K562 (cell line): Measurements from ENCODE around the gene PRM1. TPM values are rescaled to one million over a fixed set of nuclear protein-coding genes. Genes with fewer than 3 reads are reported as not detected.

Experiments
- ATAC-seq: fragments of 200-7000 bp; cut with Tn5 transposase; 3 replicates; pipeline ENCODE4 v1.9.1; 2020; ENCODE audit warnings: moderate library complexity
- BruUV-seq: library from RNA; stranded (reverse); fragments of 400-500 nt; replicated peaks from 2 replicates; lab custom pipeline; 2021; lab: Mats Ljungman, UMichigan
- CTCF ChIA-PET: fragments of 300-600 bp; formaldehyde crosslinking; extraction: SDS; loops from one replicate; lab custom pipeline; 2021; ENCODE audit warnings: low intra/inter-chr PET ratio; lab: Yijun Ruan, JAX
- POLR2A ChIA-PET: fragments of 300-600, 350-650 bp; sonication (Branson Sonifier 250); formaldehyde crosslinking; extraction: SDS; loops from one replicate; lab custom pipeline; 2021; ENCODE audit warnings: antibody characterized with exemption, inconsistent platforms; lab: Yijun Ruan, JAX
- DNase-seq, 4 experiments: peaks; one replicate each; pipeline versions ENCODE4 v3.0.0 to v3.0.0-alpha.2; 2011 to 2018; ENCODE audit warnings: low spot score in 3 of 4, mixed read lengths in 3 of 4; ENCODE audit errors: extremely low read depth in 1 of 4
- FAIRE-seq: peaks from 2 replicates; lab custom pipeline; 2011; peaks lifted over from hg19 to GRCh38; lab: Jason Lieb, UNC
- H2AFZ ChIP-seq: 2 replicates; pipeline ENCODE4 v1.6.0; 2011; ENCODE audit warnings: low read depth, low read length, control low read depth, inconsistent platforms
- H3K27ac ChIP-seq: fragments of 200-600 bp; 3 replicates; pipeline ENCODE4 v1.8.0; 2011; ENCODE audit warnings: low read depth, mild to moderate bottlenecking, control low read depth, inconsistent platforms, low read length, moderate library complexity, mixed read lengths; ENCODE audit errors: extremely low read depth
- H3K27me3 ChIP-seq, 2 experiments: fragments of 300-600 bp in 1 of 2; 2 replicates in 1 of 2; 3 replicates in 1 of 2; pipeline versions ENCODE4 v1.6.0 to v1.8.0; 2011; ENCODE audit warnings: inconsistent platforms in 2 of 2, low read length in 2 of 2, mild to moderate bottlenecking in 1 of 2, mixed read lengths in 1 of 2, moderate library complexity in 1 of 2; ENCODE audit not compliant: control insufficient read depth in 2 of 2, insufficient read depth in 2 of 2
- H3K36me3 ChIP-seq: fragments of 300-600 bp; 3 replicates; pipeline ENCODE4 v1.8.0; 2011; ENCODE audit warnings: mild to moderate bottlenecking, low read length, inconsistent platforms; ENCODE audit not compliant: control insufficient read depth, insufficient read depth
- H3K4me1 ChIP-seq, 2 experiments: fragments of 200-600 bp in 1 of 2; replicated peaks in 1 of 2; 2 replicates in 1 of 2; 3 replicates in 1 of 2; pipeline versions ENCODE4 v1.5.1 to v1.8.0; 2011; ENCODE audit warnings: inconsistent platforms in 2 of 2, low read length in 2 of 2, mild to moderate bottlenecking in 1 of 2, mixed read lengths in 1 of 2, moderate library complexity in 1 of 2; ENCODE audit not compliant: control insufficient read depth in 2 of 2, insufficient read depth in 2 of 2
- H3K4me2 ChIP-seq: 2 replicates; pipeline ENCODE4 v1.6.1; 2011; ENCODE audit warnings: low read length, control low read depth, inconsistent platforms, mixed read lengths; ENCODE audit not compliant: insufficient read depth
- H3K4me3 ChIP-seq: fragments of 200-600 bp; sonication (generic), shearing (Covaris generic); 2 replicates; pipeline ENCODE4 v1.5.1; 2016; ENCODE audit warnings: control low read depth, inconsistent platforms
- H3K79me2 ChIP-seq: fragments of 200-600 bp; 3 replicates; pipeline ENCODE4 v1.8.0; 2011; ENCODE audit warnings: low read length, inconsistent platforms; ENCODE audit not compliant: control insufficient read depth, insufficient read depth
- H3K9ac ChIP-seq, 2 experiments: 2 replicates each; pipeline versions ENCODE4 v1.6.0 to v1.6.1; 2011; ENCODE audit warnings: low read depth in 2 of 2, low read length in 2 of 2, control low read depth in 1 of 2, inconsistent platforms in 1 of 2, mild to moderate bottlenecking in 1 of 2, mixed read lengths in 1 of 2; ENCODE audit not compliant: insufficient read depth in 1 of 2
- H3K9me1 ChIP-seq: one replicate; pipeline ENCODE4 v1.6.0; 2011; ENCODE audit warnings: inconsistent platforms, mild to moderate bottlenecking, low read length, moderate library complexity; ENCODE audit not compliant: control insufficient read depth, insufficient read depth
- H3K9me3 ChIP-seq: replicated peaks from 2 replicates; pipeline ENCODE4 v1.5.1; 2011; ENCODE audit warnings: low read depth, low read length, inconsistent platforms; ENCODE audit not compliant: control insufficient read depth, insufficient read depth
- H4K20me1 ChIP-seq: replicated peaks from 2 replicates; pipeline ENCODE4 v1.6.1; 2011; ENCODE audit warnings: low read length, inconsistent platforms, mixed read lengths; ENCODE audit not compliant: control insufficient read depth, insufficient read depth
- ZNF121 ChIP-seq: sonication (generic); formaldehyde crosslinking; conservative IDR thresholded peaks from 2 replicates; pipeline ENCODE4 v1.8.0; 2022; ENCODE audit warnings: missing genetic modification reagents
- ZNF324 ChIP-seq: fragments of 250-450 bp; sonication (Bioruptor Pico); IDR thresholded peaks from 2 replicates; pipeline ENCODE4 v1.4.0; 2020; ENCODE audit warnings: mild to moderate bottlenecking
- WGBS: fragments of 100-300 bp; shearing (Covaris generic); methylation state at CpG from one replicate; pipeline ENCODE4 v1.1.6; 2016; ENCODE audit warnings: low coverage, mixed read lengths; ENCODE audit not compliant: insufficient coverage; ENCODE audit errors: missing lambda C conversion rate; 5-methylcytosine and 5-hydroxymethylcytosine counted together
- in situ Hi-C: fragments of 300-500 bp; cut with MboI; formaldehyde crosslinking; loops from 4 replicates; pipeline ENCODE4 v1.15.0; 2018; ENCODE audit warnings: inconsistent platforms, mixed read lengths
- intact Hi-C: fragments of 100-400 bp; cut with micrococcal nuclease; formaldehyde crosslinking; loops from 2 replicates; pipeline ENCODE4 v1.14.2; 2022
- polyA plus RNA-seq, 8 experiments: library from polyadenylated mRNA; depleted of rRNA in 4 of 8; stranded (reverse) in 5 of 8; unstranded in 3 of 8; fragments of >200 nt; fragmentation: Nextera tagmentation in 2 of 8; fragmentation: Illumina TruSeq in 1 of 8; extraction: Ambion mirVana in 2 of 8; extraction: Trizol in 1 of 8; gene quantifications; 2 replicates each; pipeline versions ENCODE4 v1.2.1 to v1.2.3, GENCODE V29; 2011 to 2014; ENCODE audit warnings: inconsistent platforms in 1 of 8, missing spikeins in 1 of 8
- total RNA-seq, 7 experiments: library from RNA; depleted of rRNA in 6 of 7; stranded (reverse); fragments of >200 nt in 6 of 7; fragmentation: Illumina TruSeq in 2 of 7; extraction: Trizol in 2 of 7; gene quantifications; 2 replicates each; pipeline versions ENCODE4 v1.2.1 to v1.2.3, GENCODE V29; 2011 to 2021; ENCODE audit warnings: low replicate concordance in 1 of 7
- TF ChIP-seq, protein P1 (sequence below): fragments of 450-650 bp; IDR thresholded peaks from 2 replicates; pipeline ENCODE4 v1.6.1; 2017; ENCODE audit warnings: mild to moderate bottlenecking, moderate library complexity
- TF ChIP-seq, protein P2 (sequence below): fragments of 250-450 bp; sonication (Bioruptor Pico); IDR thresholded peaks from 2 replicates; pipeline ENCODE4 v1.4.0; 2020; ENCODE audit warnings: mild to moderate bottlenecking, moderate library complexity

The PRM1 gene
- total and polyA plus RNA-seq, 9 of the 15 experiments (the other 6 are each of a cell fraction or from before 2014, with no cell fraction given), result not detected

DNA sequence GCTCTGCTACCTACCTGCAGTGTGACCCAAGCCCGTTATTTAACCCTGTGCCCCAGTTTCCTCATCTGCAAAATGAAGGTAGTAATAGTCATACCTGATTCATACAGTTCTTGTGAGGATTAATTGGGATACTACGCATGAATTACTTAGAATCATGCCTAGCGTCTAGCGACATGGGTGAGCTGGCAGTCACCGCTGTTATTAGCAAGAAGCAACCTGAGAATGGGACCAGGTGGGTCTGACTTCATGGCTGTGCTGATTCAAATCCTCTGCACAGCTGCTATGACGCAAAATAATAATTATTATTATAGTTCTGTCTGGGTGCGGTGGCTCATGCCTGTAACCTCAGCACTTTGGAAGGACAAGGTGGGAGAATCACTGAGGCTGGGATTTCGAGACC is 33.0 kb downstream of the PRM1 start:
- H2AFZ ChIP-seq, result no peak overlapping the region
- BruUV-seq, result no TSS peak
- DNase-seq (no peak), ATAC-seq (no peak), FAIRE-seq (no peak)
- peaks cover 13 to 15% of the 10 kb centered on the region in 2 experiments; a peak in 4 of 5 replicates for H3K4me1 ChIP-seq
- no peak overlapping the region for H3K4me3 ChIP-seq
- H3K9me1 ChIP-seq, result no peaks in the 10 kb centered on the region
- no peak overlapping the region for H3K27ac ChIP-seq
- ChIA-PET POLR2A (interaction anchor here (0.7 to 1.0 kb wide), 4 partner anchors 10 to 277 kb away, joined by 3 to 5 read pairs (median 4); no protein-coding TSS in a partner anchor), CTCF (no interaction called here)
- in situ Hi-C loops (no loop called here), intact Hi-C loops (no loop called here)
- peaks cover 15% of the 10 kb centered on the region; the same call in 1 of the 3 replicates for H3K36me3 ChIP-seq
- H3K9me3 ChIP-seq, result no peaks in the 10 kb centered on the region
- no peak overlapping the region for H3K9ac ChIP-seq
- no peak for TF ChIP-seq ZNF121 (CRISPR knock-in tag)
- TF ChIP-seq, protein P1, sequence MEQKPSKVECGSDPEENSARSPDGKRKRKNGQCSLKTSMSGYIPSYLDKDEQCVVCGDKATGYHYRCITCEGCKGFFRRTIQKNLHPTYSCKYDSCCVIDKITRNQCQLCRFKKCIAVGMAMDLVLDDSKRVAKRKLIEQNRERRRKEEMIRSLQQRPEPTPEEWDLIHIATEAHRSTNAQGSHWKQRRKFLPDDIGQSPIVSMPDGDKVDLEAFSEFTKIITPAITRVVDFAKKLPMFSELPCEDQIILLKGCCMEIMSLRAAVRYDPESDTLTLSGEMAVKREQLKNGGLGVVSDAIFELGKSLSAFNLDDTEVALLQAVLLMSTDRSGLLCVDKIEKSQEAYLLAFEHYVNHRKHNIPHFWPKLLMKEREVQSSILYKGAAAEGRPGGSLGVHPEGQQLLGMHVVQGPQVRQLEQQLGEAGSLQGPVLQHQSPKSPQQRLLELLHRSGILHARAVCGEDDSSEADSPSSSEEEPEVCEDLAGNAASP, result no peak
- TF ChIP-seq ZNF324, result no peak
- TF ChIP-seq, protein P2, sequence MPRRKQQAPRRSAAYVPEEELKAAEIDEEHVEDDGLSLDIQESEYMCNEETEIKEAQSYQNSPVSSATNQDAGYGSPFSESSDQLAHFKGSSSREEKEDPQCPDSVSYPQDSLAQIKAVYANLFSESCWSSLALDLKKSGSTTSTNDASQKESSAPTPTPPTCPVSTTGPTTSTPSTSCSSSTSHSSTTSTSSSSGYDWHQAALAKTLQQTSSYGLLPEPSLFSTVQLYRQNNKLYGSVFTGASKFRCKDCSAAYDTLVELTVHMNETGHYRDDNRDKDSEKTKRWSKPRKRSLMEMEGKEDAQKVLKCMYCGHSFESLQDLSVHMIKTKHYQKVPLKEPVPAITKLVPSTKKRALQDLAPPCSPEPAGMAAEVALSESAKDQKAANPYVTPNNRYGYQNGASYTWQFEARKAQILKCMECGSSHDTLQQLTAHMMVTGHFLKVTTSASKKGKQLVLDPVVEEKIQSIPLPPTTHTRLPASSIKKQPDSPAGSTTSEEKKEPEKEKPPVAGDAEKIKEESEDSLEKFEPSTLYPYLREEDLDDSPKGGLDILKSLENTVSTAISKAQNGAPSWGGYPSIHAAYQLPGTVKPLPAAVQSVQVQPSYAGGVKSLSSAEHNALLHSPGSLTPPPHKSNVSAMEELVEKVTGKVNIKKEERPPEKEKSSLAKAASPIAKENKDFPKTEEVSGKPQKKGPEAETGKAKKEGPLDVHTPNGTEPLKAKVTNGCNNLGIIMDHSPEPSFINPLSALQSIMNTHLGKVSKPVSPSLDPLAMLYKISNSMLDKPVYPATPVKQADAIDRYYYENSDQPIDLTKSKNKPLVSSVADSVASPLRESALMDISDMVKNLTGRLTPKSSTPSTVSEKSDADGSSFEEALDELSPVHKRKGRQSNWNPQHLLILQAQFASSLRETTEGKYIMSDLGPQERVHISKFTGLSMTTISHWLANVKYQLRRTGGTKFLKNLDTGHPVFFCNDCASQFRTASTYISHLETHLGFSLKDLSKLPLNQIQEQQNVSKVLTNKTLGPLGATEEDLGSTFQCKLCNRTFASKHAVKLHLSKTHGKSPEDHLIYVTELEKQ (CRISPR knock-in tag), result no peak
- no peak overlapping the region for H3K4me2 ChIP-seq
- no peaks in the 10 kb centered on the region for H3K27me3 ChIP-seq
- no peaks in the 10 kb centered on the region for H4K20me1 ChIP-seq
- 90% methylated on average over 8 of the region's 8 CpGs for WGBS
- peaks cover 8% of the 10 kb centered on the region for H3K79me2 ChIP-seq
